ENCODE data around the gene COA3.

GRCh38 chr17:42748202-42748907 lies 50.1 kb downstream of the COA3 start:
- TF ChIP-seq POLR2AphosphoS5 (IDR thresholded peaks at IDR 0.05; ENCODE audit: low read depth, low read length) (no peak), GABPA (IDR thresholded peaks at IDR 0.05; ENCODE audit: low read depth) (no peak), ZBTB33 (IDR thresholded peaks at IDR 0.05; ENCODE audit: borderline replicate concordance, low read depth) (no peak), RAD21 (IDR thresholded peaks at IDR 0.05; ENCODE audit: low read length) (no peak), FOXJ3 (CRISPR knock-in tag; IDR thresholded peaks at IDR 0.05) (no peak), SMC3 (IDR thresholded peaks at IDR 0.05; ENCODE audit: low read depth, low read length) (no peak)
- TF ChIP-seq, protein P1, sequence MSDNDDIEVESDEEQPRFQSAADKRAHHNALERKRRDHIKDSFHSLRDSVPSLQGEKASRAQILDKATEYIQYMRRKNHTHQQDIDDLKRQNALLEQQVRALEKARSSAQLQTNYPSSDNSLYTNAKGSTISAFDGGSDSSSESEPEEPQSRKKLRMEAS (IDR thresholded peaks at IDR 0.05; ENCODE audit: low read depth), result no peak
- TF ChIP-seq, protein P2, sequence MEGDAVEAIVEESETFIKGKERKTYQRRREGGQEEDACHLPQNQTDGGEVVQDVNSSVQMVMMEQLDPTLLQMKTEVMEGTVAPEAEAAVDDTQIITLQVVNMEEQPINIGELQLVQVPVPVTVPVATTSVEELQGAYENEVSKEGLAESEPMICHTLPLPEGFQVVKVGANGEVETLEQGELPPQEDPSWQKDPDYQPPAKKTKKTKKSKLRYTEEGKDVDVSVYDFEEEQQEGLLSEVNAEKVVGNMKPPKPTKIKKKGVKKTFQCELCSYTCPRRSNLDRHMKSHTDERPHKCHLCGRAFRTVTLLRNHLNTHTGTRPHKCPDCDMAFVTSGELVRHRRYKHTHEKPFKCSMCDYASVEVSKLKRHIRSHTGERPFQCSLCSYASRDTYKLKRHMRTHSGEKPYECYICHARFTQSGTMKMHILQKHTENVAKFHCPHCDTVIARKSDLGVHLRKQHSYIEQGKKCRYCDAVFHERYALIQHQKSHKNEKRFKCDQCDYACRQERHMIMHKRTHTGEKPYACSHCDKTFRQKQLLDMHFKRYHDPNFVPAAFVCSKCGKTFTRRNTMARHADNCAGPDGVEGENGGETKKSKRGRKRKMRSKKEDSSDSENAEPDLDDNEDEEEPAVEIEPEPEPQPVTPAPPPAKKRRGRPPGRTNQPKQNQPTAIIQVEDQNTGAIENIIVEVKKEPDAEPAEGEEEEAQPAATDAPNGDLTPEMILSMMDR (IDR thresholded peaks at IDR 0.05), result no peak
- TF ChIP-seq, protein P3, sequence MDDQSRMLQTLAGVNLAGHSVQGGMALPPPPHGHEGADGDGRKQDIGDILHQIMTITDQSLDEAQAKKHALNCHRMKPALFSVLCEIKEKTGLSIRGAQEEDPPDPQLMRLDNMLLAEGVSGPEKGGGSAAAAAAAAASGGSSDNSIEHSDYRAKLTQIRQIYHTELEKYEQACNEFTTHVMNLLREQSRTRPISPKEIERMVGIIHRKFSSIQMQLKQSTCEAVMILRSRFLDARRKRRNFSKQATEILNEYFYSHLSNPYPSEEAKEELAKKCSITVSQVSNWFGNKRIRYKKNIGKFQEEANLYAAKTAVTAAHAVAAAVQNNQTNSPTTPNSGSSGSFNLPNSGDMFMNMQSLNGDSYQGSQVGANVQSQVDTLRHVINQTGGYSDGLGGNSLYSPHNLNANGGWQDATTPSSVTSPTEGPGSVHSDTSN (IDR thresholded peaks at IDR 0.05), result no peak

Measured in SK-N-SH (cell line).